Amniotic stem cell (primary cell): ENCODE measurements around the gene ANKMY2.
"Not testable (repeated sequence)": the region's sequence is repeated elsewhere in the genome, so short reads cannot be mapped to it uniquely, and the experiment has no call there.

Source experiments
- DNase-seq: peaks from one replicate; lab custom pipeline; 2025; lab: John Stamatoyannopoulos, UW

Gene ANKMY2

DNA sequence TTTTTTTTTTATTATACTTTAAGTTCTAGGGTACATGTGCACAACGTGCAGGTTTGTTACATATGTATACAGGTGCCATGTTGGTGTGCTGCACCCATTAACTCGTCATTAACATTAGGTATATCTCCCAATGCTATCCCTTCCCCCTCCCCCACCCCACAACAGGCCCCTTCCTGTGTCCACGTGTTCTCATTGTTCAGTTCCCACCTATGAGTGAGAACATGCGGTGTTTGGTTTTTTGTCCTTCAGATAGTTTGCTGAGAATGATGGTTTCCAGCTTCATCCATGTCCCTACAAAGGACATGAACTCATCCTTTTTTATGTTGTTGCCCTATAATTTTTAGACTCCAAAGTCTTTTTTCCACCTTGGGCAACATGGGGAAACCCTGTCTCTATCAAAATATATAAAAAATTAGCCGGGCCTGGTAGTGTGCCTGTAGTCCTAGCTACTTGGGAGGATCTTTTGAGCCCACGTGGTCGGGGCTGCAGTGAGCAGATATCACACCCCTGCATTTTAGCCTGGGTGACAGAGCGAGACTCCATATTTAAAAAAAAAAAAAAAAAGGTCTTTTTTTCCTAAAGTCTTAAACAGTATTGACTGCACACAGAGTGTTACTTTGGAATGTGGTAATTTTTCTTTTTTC, 14.4 kb upstream of the ANKMY2 start:
- DNase-seq = not testable (repeated sequence)

DNA sequence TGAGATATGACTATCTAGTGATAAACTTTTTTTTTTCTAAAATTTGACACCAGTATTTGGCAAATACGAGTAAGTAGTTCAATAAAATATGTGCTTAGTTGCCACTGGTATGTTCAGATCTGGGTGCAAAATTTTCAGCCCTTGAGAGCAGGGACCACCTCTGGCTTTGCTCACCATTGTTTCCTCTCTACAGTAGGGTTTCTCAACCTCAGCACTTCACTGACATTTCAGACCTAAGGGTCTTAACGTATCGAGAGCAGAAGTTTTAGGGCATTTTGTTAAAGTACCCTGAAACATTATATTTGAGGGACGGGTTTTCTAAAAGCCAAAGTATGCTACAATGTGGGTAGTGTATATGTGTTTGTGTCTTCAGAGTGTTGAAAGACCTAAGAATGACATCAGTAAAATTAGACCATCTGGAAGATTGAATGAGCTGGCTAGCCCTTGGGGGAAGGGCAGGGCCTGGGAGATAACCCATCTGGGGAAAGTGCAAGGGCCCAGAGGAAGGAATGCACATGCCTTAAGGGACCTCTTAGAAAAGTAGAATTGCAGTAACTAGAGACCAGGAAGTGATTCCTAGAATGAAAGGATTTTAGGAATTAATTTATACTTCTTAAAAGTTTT, 12.2 kb upstream of the ANKMY2 start:
- no peak for DNase-seq

DNA sequence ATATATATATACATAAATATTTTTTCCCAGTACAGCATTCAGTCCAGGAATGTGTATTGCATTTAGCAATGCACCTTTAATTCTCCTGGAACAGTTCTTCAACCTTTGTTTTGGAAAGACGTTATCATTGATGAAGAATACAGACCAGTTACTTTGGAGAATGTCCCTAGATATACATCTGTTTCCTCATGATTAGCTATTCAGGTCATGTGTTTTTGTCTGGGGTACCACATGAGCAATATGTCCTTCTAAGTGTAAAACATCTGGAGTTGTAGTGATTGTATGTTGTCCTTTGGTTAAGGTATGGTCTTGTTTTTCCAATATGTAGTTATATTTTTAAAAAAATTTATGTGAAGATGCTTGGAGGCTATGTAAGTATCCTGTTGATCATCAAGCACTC, 10.6 kb upstream of the ANKMY2 start:
- DNase-seq = no peak

DNA sequence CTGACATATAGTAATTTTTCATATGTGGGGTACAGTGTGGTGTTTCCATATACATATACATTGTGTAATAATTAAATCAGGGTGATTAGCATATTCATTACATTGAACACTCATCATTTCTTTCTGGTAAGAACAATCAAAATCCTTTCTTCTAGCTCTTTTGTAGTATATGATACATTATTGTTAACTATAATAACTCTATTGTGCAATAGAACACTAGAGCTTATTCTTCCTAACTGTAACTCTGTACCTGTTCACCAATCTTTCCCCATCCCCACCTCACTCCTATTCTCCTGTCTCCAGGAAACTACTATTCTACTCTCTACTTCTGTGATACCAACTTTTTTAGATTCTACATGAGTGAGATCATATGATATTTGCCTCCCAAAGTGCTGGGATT, 9.8 kb upstream of the ANKMY2 start:
- no peak for DNase-seq

DNA sequence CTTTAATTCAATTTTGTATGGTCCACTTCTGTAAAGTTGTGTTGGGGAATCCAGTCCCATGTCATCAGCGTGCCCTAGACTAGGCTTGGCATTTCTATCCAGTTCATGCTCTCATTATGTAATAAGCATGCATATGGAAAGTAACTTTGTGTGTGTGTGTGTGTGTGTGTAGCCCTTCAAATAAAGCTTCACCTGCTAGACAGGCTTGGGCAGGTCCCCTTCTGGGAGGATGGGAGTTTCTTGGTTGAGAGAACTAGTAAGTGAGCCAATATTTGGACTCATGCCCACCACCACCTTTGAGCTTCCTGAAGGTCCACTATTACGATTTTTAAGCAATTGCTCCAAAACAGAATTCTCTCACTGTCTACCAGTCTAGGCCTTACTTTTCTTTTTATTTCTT, 7.3 kb upstream of the ANKMY2 start:
- no peak for DNase-seq

DNA sequence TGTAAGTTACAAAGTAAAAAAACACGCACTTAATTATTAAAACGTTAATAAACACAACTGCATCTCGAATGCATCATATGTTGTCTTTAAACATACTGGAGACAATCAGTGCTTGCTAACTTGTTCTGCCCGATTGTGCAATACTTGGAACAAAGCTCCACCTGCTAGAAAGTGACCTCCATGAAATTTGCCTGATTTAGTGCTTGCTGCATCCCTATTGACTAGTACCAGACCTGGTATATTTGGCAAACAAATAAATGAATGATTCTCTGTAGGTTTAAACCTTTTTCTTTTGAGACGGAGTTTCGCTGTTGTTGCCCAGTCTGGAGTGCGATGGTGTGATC, 6.7 kb upstream of the ANKMY2 start:
- no peak for DNase-seq

DNA sequence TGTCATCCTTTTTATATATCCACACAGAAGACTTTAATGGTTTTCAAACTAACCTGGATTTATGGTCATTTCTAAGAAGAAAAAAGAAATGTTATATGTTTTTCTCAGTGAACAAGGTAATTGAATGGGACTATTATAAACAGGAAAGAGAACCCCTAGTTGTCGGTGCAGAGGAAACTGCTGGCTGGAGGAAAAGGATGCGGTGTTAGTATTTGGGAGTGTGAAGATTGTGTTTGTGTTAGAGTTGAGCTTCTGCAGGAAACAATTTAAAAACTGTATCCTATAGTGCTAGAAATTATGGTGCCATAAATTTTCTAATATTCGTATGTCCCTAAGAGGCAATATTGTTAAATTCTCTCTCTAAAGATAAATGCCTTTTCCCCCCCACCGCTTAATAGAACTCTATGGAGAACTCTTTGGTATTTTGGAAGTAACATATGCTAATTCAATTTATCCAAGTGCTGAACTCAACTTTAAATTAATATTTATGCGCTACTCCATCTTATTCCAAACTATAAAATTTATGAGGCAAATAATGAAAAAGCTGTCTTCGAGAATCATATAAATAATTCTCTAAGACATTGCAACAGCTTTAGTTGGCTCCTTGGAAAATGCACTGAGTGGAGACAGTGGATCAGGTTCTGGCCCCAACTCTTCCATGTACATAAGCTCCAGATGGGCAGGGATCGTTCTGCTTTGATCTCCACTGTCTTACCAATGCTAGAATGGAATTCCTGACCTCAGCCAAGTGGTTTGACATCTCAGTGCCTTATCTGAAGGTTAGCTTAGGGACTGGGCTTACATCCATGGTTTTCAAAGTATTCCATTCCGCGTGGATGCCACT, 6.1 kb upstream of the ANKMY2 start:
- DNase-seq = no peak

DNA sequence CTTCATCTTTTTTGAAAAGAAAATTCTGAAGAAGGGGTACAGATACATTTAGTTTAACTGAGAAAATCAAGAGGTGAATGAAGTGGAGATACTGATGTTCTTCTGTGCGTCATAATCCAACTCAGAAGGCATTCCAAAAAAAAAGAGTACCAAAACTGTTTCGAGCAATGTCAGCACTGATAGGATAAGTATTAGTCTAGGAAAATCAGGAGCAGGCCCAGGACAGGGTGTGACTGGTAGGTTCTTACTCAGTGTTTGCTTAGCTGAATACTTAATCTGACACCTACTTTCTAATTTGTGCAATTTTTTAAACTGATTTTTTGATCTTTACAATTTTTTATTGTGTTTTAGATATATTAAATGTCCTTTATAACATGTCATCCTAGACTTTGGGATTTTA, 4.7 kb upstream of the ANKMY2 start:
- DNase-seq = no peak

DNA sequence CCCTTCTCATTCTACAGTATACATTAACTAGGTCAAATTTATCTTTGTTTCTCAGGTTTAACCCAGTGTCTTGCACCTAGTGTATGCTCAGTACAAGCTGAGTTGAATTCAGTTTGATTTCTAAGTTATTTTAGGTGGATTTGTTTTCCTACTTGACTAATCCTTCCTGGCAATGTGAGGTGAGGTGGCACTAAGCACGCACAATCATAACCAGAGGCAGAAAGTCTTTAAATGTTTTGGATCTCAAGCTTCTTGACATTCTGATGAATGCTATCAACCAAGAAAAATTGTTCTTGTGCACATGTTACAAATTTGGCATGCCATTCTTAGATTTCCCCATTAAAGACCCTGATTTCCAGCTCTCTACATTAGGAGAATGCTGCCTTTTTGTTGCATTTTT, 3.6 kb upstream of the ANKMY2 start:
- DNase-seq = no peak

DNA sequence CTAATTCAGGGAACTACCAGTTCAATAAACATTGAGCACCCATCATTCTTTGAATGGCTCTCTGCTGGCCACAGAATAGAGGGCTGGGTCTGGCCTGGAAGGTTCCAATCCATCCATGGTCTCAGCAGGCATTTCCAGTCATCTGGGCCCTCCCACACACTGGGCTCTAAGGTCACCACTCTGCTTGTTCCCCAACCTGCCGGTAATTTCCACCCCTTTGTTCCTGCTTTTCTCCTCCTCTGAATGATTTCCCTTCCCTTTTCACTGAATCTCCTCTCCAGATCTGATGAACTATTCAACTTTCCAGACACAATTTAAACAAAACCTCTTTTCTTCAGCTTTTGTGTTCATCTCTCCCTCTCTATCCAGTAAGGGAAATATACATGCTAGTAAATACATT, 3.0 kb upstream of the ANKMY2 start:
- DNase-seq = no peak

DNA sequence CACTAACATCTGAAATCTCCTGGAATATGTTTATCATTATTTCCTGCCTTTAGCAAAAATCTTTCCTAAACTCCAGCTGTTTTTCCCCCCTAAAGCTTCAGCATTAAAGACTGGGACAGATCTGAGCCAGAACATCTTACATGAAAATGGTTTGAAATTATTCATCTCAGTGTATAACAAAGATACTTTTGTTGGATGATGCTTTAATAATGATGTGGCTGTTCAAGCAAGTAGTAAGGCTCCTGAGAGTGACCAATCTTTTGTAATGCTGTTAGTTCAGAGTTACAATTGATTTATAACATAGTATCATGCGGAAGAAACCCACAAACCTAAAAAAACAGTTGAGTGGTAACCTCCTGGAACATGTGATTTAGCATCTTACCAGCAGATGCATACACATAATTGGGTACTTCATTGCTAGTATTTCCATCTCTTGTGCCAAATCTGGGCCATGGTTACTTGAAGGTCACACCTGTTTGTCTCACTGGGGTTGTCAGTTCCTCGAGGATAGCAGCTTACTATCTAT, 1.9 kb upstream of the ANKMY2 start:
- DNase-seq = no peak

DNA sequence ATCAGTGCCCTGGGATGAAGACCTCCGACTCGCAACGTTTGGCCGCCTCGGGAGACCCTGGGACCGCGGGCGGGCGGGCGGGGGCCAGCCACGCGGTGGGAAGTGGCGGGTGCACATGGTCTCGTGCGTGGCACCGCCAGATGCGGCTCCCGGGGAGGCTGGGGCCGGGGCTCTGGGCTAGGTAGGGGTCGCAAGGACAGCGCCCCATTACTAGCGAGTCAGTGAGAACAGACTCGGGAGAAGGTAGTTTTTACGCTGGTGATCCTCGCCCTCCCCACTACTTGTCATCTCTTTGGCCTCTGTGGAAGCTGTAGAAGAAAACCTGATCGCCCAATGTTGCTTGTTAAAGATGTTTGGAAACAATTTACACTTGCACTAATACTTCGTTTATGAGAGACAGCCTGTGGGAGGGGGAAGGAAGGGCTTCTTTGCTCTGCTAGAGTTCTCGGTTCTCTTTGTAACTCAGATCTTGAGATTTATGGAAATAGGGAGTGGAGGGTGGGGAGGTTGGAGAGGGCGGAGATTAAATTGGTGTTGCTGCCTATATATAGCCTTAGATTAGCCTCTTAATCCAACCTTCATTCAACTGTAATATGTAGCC, 1.0 kb upstream of the ANKMY2 start:
- DNase-seq = no peak

DNA sequence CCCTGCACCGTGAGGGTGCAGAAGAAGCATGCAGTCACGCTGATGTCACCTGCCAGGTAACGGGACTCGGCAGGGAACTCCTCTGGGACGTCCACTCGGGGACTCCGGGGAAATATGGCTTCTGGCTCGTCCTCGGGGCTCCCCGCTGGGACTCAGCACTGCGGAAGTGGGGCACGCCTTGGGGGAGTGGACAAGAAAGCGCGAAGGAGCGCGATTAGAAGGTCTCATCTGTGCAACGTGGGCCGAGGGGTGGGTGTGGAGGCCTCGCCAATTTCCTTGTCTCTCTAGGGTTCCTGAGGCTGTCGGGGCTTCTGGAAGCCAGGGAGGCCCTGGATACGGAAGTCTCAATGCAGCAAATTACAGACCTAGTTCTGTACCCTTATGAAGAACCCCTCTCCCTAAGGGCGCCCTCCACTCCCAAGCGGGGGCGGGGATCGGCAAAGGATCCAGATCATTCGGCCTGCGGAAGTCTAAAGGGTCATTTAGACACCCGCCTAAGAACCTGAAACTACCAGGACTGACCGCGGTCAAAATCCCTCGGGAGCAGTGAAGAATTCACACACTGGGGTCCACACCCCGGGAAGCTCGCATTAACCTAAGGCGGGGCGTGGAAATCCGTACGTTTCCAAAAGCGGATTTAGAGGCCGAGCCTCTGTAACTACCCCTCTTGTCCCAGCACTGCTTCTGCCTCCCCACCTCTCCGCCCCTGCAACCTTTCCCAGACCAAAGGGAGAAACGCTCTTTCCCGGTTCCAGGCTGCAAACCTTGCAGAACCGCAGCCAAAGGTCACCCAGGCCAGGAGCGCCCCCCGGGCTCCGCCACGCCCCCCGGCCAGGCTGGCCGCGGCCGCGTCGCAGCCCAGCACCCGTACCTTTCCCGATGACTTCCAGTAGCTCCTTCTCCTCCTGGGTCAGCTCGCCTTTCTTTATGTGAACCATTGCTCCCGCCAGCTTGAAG, 640 bp downstream of the ANKMY2 start:
- no peak for DNase-seq

DNA sequence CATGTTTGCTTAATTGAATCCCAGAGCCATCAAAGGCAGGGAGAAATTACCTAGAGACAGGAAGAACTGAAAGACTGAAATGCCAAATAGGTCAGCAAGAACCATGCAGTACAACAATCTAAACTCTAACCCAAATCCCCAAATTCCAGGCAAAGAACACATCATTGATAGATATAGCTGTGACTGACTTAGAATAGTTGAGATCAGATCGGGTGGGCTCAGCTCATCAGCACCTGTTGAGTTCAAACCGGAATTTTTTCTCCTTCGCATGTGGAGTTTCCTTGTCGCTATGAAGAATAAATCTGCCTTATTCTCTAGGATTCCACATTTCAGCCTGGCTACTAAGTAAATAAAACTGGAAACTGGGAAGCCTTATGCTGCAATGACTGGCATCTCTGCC, 1.4 kb downstream of the ANKMY2 start:
- DNase-seq = no peak

DNA sequence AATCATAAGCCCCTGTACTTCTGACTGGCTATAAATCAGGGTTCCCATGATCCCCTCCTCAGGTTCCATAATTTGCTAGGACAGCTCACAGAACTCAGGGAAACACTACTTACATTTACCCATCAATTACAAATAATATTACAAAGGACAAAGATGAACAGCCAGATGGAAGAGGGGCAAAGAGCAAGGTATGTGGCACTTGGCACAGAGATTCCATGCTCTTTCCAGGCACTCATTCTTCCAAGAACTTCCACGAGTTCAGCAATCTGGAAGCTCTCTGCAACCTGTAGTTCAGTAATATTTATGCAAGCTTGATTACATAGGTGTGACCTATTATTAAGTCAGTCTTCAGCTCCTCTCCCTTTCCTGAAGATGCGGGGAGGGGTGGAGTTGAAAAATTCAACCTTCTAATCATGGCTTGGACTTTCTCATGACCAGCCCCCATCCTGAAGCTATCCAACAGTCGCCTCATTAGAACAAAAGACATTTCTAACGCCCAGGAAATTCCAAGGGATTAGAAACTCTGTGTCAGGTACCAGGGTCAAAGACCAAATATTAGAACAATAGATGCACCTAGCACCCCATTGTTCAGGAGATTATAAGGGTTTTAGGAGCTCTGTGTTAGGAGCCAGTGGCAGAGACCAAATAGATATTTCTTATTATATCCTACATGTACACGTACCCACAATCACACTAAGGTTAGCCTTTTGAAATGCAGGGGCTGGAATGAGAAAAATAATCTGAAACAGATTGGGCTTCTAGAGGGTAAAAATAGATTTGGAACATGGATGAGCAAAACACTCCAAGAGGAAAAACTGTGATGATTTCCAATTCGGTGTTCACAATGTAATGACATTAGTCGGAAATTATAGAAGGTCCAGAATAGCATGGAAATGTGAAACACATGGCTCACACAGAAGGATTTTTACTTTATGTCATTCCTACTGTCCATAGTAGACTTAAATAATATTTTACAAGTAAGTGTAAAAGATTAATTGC, 7.0 kb downstream of the ANKMY2 start:
- DNase-seq = no peak

DNA sequence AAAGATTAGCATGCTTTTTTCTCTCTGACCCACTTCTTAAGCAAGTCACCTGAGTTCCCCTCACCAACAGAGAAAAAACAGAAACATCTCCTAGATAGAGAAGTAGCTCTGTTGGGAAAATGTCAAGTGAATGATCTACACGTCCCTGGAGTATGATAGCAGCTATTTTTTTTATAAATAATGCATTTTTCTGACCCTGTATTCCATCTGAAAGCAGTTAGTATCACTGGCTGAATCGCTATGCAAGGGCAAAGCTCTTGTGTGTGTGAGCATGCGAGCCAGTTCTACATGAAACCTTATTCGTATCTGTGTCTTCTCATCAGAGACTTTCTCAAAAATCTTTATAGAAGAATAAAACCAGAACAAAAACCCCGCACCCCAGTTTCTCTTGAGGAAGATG, 8.2 kb downstream of the ANKMY2 start:
- DNase-seq = no peak

DNA sequence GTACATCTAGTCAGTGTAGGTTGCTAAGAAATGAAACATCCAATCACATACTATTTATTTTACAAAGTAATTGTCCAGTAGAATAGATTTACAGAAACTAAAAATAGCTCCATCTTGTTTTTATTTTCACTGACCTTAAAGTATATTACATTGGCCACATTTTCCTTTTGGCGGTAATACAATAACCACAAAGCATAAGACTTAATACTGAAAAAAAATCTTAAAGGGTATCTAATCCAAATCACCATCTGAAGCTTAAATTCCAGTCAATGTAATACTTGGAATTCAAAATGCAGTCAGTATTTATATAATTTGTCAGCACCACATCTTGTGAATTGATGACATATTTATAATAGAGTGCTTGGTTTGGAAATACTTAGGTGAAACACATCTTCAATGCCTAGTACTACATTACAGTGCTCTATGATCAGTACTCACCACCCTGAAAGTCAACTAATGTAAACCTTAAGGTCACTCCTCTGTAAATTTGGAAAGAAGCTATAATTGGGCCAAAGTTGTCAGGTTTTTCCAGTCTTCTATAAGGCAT, 8.9 kb downstream of the ANKMY2 start:
- DNase-seq = no peak

DNA sequence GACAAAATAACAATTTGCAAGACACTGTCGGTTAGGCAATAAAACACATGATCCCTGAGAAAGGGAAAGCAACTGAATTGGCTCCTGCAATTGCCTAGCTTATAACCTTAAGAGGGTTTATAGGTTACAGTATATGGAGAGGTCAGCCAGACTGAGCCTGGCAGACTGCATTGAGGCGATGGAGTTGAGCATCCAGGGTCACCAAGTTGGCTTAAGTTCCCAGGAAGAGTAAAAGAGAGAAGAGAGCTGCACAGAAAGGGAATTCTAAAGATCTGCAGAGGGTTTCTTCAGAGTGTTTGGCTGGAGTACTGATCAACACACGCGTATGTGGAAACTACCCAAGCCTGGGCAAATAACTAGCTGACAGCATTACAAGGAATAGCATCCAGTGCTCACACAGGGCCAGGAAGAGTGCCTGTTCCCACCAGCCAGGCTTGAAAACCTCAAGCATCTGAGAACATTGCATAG, 11.2 kb downstream of the ANKMY2 start:
- DNase-seq = no peak

DNA sequence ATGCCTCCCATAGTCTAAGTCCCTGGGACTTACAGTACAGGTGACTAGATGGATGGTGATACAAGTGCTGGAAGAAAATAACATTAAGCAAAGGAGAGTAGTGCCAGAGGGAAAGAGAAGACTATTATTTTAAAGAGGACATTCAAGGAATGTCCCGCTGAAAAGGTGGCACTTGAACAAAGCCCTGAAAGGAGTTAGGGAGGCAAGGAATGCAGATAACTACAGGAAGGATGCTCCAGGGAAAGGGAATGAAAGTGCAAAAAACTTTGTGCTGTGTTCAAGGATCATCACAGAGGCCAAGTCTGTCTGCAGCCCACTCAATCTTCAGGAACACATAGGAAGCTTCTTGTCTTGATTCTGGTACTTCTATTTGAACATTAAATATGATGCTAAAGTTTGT, 14.9 kb downstream of the ANKMY2 start:
- DNase-seq = no peak

DNA sequence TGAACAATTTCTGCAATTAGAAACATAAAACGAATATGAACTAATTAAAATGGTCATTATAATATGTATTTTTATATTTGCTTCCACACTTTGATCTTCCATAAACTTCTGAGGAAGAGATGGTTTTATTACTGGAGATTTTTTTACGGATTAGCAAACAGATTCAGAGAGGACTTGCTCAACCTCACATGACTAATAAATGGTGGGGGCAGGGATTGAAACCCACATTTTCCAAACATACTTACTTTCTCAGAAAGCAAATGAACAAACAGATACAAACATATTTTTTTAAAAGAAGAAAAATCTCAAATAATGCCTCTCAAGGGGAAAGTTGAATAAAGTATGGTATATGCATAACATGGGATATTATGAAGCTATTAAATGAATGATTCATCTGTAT, 18.3 kb downstream of the ANKMY2 start:
- DNase-seq = no peak
